Stimulated activated CD8-positive, alpha-beta memory T cell treated with anti-CD3 and anti-CD28 coated beads, Interleukin-12 subunit alpha, Interleukin-12 subunit beta, amount 100 ng/mL, for 1 hour (primary cell): Measurements from ENCODE around the gene DKKL1.

ENCODE experiments used
- DNase-seq: peaks from one replicate; pipeline ENCODE4 v3.0.0-alpha.2; 2020; ENCODE audit warnings: low read depth

The DKKL1 gene

DNA sequence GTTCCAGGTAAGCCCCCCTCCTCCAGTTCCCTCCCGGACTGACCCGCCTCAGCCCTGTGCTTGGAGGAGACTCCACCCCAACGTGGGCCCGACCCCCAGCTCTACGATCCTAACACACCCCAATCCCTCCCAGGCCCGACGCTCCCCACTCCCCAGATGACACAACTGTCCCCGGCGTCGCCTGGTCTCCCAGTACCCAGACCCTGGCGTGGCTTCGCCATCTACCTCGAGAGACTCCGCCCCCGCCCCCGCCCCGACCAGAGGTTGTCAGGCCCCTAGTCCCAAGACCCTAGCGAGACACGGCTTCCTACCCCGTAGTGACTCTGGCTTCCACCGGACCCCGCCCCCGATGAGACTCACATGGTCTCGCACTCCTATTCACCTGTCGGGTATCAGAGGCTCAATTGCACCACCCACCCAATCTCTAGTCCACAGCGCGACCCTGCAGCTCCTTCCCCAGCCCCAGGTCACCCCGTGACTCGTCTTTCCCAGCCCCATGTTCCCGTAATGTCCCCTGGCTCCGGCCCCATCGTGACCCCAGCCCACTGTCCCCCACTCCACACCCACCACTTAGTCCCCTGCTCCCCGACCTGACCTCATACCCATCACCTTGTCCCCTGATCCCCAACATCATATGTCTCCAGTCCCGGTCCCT lies 25.5 kb upstream of the DKKL1 start:
- DNase-seq: no peak

DNA sequence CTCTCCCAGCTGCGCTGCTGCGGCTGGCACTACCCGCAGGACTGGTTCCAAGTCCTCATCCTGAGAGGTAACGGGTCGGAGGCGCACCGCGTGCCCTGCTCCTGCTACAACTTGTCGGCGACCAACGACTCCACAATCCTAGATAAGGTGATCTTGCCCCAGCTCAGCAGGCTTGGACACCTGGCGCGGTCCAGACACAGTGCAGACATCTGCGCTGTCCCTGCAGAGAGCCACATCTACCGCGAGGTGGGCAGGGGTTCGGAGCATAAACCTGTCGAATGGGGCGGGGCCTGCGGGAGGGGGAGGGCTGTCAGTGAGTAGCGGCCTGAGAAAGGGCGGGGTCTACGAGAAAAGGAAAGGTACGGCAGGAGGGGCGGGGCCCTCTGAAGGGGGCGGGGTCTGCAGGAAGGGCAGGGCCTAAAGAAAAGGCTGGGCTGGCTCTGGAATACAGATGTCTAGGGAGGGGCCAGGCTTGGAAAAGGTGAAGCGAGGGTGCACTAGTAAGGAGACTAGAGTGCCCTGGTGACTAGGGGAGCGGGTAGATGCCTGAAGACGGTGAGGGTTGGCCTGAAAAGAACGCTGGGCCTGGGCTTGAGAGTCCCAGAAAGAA lies 24.9 kb upstream of the DKKL1 start:
- DNase-seq: no peak

DNA sequence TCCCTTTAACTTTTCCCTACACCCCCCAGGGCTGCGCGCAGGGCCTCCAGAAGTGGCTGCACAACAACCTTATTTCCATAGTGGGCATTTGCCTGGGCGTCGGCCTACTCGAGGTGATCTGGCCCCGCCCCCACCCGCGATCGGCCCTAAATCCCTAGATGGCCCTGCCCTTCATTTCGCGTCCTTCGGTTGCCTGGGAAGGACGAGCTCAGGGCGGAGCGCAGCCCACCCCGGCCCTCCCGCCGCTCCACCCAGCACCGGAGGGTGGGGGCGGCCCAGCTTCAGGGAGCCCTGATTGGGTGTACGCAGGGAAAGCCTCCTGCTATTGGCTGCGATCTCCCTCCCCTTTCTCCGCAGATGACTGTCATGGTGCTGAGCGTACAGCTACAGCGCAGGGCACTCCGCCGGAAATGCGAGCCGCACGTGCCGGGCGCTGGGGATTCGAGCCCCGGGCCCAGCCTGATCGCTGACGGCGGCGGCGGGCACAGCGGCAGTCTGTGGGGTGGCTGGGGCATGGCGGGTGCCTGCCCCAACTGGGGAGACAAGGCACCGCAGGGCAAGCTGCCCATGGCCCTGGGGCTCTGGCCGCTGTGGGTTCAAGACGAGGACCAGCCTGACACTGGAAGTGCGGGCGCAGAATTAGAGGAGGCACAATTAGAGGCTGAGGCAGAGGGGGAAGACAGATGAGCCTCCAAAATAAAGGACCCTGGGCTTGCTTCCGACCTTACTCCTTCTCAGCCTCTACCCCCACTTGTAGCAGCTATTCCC lies 24.2 kb upstream of the DKKL1 start:
- DNase-seq: no peak

DNA sequence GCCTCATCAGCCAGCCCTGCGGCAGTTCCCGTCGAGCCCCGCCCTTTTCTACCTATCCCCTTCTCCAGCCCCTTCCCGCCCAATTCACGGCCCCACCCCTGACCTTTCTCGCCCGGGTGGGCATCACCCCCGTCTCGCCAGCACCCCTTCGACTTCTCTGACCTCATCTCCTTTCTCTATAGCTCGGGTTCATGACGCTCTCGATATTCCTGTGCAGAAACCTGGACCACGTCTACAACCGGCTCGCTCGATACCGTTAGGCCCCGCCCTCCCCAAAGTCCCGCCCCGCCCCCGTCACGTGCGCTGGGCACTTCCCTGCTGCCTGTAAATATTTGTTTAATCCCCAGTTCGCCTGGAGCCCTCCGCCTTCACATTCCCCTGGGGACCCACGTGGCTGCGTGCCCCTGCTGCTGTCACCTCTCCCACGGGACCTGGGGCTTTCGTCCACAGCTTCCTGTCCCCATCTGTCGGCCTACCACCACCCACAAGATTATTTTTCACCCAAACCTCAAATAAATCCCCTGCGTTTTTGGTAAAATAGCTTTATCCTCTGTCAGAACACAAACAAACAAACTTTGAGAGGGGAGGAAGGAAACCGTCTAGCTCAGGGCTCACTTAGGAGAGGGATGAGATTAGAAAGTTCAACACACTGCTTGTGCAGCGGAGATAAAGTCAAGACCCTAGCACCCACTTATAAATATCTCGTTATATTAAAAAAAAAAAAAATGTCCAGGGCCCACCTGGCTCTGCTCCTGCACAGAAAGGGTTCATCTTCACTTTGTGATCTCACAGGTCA lies 23.4 kb upstream of the DKKL1 start:
- no peak for DNase-seq

DNA sequence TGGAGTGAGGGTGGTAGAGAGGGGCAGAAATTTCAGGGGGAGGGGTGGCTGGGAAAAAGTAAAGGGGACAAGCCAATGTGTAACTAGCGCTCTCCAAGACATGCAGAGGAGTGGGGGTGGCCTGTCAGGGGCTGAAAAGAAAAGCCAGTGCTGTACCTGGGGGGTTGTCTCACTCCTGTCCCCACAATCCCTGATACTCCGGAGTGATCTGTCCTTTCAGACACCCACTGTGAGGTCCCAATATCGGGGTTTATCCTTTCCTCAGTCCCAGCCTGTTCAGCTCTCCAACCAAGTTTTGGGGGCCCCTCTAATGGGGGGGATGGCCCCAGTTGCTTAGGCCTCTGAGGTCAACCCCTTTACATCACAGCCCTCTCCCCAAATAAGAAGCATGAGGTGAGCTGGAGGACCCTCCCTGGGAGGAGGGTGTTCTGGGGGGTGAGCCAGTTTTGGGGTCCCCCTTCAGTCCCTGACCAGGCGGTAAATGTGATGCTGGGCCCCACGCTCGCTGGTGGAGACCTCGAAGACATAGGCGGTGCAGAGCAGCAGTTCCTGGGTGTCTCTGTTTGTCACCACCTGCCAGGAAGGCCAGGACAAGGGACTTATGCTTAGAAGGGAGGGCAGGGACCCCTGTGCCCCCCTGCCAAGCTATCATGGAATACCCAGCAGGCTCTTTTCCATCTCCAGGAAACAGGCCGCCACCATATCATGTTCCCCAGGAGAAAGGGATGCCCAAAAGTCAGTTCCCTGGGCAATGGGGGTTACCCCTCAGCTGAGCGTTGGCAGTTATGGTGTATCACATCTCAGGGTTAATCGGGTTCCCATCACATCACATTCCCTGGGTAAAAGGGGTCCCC lies 22.6 kb upstream of the DKKL1 start:
- no peak for DNase-seq

DNA sequence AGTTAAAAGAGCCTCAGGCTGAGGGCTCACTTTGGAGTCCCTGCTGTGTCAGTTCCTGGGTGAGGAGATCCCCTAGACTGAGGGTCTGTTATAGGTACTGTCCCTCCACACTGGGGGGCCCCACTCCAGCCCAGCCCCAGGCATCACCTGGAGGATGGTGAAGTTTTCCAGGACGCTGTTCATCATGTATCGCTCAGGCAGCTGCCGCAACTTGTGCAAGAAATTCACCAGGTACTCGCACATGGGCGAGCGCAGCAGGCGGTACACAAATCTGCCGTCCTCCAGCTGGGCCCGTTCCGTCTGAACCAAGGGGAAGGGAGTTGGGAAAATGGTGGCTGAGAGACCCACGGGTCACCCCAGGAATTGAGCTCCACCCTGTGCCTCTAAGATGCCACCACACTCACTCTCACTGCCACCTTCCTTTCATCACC lies 21.4 kb upstream of the DKKL1 start:
- no peak for DNase-seq

DNA sequence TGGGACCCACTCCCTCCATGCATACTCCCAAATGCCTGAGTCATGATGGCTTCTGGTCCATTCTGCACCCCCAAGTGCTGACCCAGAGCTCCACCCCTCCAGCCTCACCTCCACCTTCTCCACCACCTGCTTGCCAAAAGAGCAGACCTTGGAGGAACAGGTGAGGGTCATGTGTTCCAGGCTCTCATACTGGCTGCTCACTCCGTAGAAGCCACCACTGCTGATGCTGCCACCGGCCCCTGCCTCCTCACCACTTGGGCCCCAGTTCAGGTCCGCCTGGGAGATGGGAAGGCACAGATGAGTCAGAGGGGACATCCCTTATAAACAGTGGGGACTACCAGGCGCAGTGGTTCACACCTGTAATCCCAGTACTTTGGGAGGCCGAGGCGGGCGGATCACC lies 20.6 kb upstream of the DKKL1 start:
- DNase-seq: no peak

DNA sequence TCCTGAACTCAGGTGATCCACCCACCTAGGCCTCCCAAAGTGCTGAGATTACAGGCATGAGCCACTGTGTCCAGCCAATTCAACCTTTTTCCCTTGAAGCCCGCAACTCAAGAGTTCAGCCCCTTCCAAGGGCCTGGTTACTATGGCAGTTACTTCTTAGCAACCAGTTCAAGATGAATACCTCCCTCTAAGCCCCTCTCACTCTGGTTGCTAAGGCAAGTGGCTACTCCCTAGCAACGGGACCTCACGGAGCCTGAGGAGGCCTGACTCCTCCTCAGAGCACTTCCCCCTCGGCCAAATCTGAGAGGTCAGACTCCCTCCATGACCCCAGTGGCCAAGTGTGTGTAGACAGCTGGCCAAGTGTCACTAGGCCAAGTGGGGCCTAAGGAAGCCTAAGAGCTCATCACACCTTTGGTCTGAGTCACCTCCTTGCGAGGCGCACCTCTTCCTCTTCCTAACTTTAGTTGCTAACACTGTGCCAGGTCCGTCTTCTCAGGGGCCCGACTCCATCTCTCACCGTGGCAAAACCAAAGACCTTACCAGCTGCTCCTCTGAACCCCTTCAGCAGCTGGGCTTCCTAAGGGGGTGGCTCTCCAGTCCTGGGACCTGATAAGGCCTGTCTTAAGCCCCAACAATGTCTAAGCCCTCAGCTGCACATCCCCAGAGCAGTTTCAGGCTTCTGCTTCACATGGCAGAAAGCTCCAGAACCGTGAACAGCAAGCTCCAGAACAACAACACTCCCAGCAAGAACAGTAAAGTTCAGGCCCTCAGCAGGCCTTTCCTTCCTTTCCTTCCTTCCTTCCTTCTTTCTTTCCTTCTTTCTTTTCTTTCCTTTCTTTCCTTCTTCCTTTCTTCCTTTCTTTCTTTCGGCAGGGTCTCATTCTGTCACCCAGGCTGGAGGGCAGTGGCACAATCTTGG lies 18.9 kb upstream of the DKKL1 start:
- no peak for DNase-seq

DNA sequence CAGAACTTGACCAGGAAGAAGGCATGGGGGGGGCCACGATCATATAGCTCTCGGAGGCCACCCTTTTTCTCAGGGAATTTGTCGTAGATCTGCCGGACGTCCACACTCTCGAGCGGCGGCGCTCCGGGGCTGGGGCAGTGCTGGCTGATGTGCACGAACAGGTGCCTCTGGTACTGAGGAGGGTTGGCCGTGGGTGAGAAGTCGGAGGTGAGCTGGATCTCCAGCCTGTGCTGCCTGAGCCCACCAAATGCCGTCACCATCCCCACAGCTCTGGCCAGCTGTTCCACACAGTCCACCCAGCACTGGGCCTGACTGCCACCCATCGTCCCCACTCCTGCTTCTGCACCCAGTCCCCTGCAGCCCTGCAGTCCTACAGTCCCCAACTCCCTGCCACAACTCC lies 16.5 kb upstream of the DKKL1 start:
- no peak for DNase-seq

DNA sequence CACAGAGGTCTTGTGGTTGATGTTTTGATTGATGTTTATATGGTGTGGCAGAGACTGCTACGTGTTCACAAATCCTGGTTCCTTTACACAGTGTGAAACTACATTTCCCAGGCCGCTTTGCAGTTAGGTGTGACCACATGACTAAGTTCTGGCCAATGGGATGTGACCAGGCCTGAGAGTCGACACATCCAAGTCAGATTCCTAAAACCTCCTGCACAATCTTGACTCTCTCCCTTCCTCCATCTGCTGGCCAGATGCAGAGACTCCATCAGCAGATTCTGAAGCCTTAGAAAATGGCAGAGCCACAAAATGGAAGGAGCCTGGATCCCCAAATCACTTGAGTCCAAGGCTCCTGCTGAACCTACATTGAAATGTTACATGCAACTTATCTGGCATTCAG lies 15.8 kb upstream of the DKKL1 start:
- DNase-seq: no peak

DNA sequence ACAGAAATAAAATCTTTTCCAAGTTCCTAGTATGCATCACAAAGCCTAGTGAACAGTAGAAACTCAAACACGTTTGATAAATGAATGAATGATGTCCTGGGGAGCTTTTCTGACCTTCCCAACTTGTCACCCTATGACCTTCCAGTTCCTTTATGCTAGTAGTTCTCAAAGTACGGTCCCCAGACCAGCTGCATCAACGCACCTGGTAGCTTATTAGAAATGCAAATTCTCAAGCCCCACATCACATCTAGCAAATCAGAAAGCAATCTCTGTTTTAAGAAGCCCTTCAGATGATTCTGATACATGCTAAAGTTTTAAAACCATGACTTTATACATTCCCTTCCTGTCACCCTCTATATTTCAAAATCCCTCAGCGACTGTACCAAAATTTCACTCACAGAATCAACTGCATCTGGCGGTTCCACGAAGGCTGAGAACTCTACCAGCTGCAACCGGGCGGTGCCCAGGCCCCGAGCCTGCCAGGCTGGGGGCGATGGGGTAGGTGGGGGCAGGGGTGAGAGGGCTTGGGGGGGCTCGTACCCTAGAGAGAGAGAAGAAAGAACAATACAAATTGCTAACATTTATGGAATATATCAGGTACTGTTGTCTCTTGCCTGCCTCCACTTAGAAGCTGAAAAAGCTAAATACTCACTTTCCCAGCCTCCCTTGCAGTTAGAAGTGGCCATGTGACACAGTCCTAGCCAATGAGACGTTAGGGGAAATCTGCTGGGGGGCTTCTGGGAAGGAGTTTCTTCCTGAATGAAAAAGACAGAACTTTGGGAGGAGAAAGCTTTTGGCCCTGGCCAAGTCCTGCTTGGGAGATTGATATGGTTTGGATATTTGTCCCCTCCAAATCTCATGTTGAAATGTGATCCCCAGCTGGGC lies 15.1 kb upstream of the DKKL1 start:
- no peak for DNase-seq

DNA sequence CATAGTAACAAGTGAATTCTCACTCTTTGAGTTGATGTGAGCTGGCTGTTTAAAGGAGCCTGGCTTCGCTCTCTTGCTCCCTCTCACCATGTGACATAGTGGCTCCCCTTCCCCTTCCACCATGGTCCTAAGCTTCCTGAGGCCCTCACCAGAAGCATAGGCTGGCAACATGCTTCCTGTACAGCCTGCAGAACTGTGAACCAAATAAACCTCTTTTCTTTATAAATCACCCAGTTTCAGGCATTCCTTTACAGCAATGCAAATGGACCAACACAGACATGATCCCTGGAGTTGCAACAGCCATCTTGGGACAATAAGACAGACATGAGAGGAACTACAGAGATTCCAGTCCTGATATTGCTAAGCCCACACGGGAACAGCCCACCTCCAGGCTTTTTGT lies 14.1 kb upstream of the DKKL1 start:
- no peak for DNase-seq

DNA sequence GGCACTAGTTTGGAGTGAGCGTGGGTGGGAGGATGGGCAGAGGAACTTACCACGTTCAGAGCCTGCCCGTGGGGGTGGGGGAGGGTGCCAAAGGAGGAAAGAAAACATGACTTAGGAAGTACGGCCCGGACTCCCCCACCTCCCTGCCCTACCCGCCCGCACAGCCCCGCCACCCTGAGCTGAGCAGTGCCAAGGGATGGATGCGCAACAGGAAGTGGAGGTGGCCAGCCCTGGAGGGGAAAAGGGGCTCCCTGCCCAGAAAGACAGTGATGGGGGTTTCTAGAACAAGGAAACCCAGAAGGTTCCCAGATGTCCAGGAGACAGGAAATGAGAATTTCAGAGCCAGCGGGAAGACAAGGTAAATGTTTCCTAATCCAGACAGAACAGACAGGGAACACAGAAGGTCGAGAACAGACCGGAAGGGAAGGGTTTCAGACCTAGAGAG lies 7.7 kb upstream of the DKKL1 start:
- no peak for DNase-seq

DNA sequence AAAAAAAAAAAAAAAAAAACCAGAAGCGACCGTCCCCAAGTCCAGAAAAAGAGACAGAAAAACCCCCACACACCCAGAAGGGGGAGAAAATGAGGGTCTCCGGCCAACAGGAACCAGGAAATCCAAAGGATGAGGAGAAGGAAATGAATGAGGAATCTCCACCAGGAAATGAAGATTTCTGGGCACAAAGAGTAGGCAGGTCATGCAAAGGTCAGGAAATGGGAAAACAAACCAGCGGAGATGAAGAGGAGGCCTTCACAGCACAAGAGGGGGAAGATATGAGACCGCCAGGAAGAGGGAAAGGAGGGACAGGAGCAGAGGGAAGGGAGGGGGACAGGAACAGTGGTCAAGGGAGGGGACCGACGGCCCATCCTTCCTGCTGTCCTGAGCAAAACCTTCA lies 7.3 kb upstream of the DKKL1 start:
- no peak for DNase-seq

DNA sequence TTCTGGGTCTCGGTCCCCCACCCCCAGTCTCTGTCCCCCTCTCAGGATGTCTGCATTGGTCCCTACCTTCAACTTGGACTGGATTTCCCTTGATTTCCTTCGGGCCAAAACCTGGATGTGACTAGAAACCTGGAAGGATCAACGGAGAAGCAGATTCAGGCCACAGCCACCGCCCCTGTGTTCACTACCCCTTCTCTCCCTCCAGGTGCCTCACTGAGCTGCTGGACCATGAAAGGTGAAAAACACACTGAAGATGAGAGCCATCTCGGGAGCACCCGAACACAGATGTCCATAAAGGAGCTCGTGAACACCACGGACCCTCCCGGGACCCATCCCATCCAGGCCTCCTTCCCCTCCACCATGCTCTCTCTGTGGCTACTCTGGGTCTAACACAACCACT lies 6.5 kb upstream of the DKKL1 start:
- DNase-seq: no peak

DNA sequence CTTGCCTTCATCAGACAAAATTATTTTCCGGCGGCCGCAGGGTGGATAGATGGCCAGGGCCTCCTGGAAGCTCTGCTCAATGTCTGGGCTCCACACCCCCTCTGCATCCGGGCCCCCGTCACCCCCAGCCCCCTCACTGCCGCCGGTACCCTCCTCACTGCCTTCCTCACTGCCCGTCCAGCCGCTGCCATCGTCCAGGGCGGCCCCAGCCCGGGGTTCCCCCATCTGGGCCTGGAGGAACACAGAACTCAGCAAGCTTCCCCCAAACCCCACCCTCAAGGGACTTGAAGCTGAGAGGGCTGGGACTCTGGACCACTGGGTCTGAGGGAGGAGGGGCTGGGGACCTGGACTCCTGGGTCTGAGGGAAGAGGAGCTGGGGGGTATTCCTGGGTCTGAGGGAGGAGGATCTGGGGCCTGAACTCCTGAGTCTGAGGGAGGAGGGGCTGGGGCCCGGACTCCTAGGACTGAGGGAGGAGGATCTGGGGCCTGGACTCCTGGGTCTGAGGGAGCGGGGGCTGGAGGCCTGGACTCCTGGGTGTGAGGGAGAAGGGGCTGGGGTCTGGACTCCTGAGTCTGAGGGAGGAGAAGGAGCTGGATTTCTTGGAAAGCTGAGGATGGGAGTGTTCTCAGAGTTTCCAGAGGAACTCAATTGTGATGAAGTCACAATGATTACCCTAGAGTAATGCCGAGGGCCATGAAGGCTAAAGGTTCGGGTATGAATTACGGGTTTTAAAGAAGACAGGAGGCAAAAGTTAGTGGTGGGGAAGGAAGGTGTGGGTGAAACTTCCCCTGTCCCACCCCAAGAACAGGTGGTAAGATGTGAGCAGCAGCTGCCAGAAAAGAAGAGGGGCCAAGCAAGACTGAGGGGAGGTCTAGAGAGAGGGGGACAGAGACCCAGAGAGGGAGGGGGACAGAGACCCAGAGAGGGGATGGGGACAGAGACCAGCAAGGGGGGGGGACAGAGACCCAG lies 3.5 kb upstream of the DKKL1 start:
- no peak for DNase-seq

DNA sequence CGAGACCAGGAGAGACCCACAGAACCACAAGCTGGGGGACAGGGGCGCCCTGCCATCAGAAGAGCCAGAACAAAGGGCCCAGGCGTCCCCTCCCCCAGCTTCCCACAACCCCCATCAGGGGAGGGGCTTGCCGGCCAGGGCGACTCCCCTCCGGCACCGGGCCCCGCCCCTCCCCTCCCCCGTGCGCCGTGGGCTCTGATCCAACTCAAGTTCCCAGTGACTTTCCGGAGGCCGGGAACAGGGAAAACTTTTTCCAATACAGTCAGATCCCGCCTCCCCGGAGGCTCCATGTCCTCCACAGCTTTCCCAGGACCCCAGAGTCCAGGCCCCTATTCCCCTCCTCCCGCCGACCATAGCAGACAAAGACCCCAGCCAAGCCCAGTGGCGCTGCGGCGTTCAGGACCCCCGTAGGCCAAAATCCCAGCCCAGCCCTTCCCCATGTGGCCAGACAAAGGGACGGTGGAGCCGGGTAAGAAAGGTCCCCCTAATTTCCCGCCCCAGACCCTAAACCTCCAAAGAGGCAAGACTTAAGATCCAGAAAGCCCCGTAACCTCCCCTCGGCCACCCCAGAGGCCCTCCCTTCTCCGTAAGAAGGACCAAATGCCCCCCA lies 2.1 kb upstream of the DKKL1 start:
- DNase-seq: no peak
